GM18861 (cell line): ENCODE data around the gene PEA15.

ENCODE experiments used
- ATAC-seq: cut with Tn5 transposase; IDR thresholded peaks from one replicate; pipeline ENCODE4 v1.9.1; 2021; ENCODE audit not compliant: unreplicated experiment

Gene PEA15

GRCh38 chr1:160236806-160237205, 31.6 kb downstream of the PEA15 start:
- no peak for ATAC-seq

GRCh38 chr1:160237558-160237957, 32.4 kb downstream of the PEA15 start:
- no peak for ATAC-seq

GRCh38 chr1:160238408-160238807, 33.2 kb downstream of the PEA15 start:
- ATAC-seq: no peak

- no peak for ATAC-seq
Measured at GRCh38 chr1:160239582-160240299, 34.6 kb downstream of the PEA15 start.

GRCh38 chr1:160243767-160244166, 38.6 kb downstream of the PEA15 start:
- no peak for ATAC-seq

GRCh38 chr1:160244209-160244608, 39.0 kb downstream of the PEA15 start:
- ATAC-seq: no peak

GRCh38 chr1:160245434-160245833, 40.2 kb downstream of the PEA15 start:
- no peak for ATAC-seq

- ATAC-seq: no peak
Measured at GRCh38 chr1:160247053-160247452, 41.9 kb downstream of the PEA15 start.

GRCh38 chr1:160251011-160251410, 45.8 kb downstream of the PEA15 start:
- no peak for ATAC-seq

- no peak for ATAC-seq
Measured at GRCh38 chr1:160251687-160252526, 46.7 kb downstream of the PEA15 start.

GRCh38 chr1:160255781-160256300, 50.7 kb downstream of the PEA15 start:
- no peak for ATAC-seq

GRCh38 chr1:160256396-160257046, 51.3 kb downstream of the PEA15 start:
- no peak for ATAC-seq

- no peak for ATAC-seq
Measured at GRCh38 chr1:160257411-160258015, 52.3 kb downstream of the PEA15 start.

GRCh38 chr1:160258177-160258798, 53.1 kb downstream of the PEA15 start:
- no peak for ATAC-seq

- no peak for ATAC-seq
Measured at GRCh38 chr1:160260406-160261382, 55.5 kb downstream of the PEA15 start.

GRCh38 chr1:160261556-160261892, 56.3 kb downstream of the PEA15 start:
- peak; percentile 30 for ATAC-seq

- peak; percentile 73 for ATAC-seq
Measured at GRCh38 chr1:160261893-160262794, 57.0 kb downstream of the PEA15 start, which contains the start of gene DCAF8. Gene DCAF8, minus strand, starts transcription at chr1:160262549. Its CDS starts 18,541 bp downstream, at chr1:160244008.

GRCh38 chr1:160264795-160265307, 59.7 kb downstream of the PEA15 start:
- ATAC-seq: no peak
